Stimulated activated CD8-positive, alpha-beta memory T cell treated with anti-CD3 and anti-CD28 coated beads, Interleukin-4, amount 100 ng/mL, for 1 hour (primary cell): Measurements from ENCODE around the gene TNC.

Experiments used
- DNase-seq, 2 donors: peaks; one replicate each; pipeline ENCODE4 v3.0.0-alpha.2; 2020; ENCODE audit warnings: low read depth in 2 of 2, low spot score in 1 of 2

The TNC gene

GRCh38 chr9:115117999-115118878, at the start of gene TNC:
Gene TNC (minus strand): TSS chr9:115118157. CDS start chr9:115091018, 27,139 bp downstream.
- no peak for DNase-seq

GRCh38 chr9:115167175-115167574, 49.2 kb upstream of the TNC start:
- no peak for DNase-seq

GRCh38 chr9:115165233-115165632, 47.3 kb upstream of the TNC start:
- DNase-seq: no peak

GRCh38 chr9:115164511-115164974, 46.6 kb upstream of the TNC start:
- DNase-seq: no peak

GRCh38 chr9:115162946-115163345, 45.0 kb upstream of the TNC start:
- DNase-seq: no peak

- no peak for DNase-seq
These were observed 43.5 kb upstream of the TNC start for GRCh38 chr9:115161446-115161845.

GRCh38 chr9:115158661-115159481, 40.9 kb upstream of the TNC start:
- DNase-seq: no peak

GRCh38 chr9:115157245-115157674, 39.3 kb upstream of the TNC start:
- DNase-seq: no peak

- DNase-seq: no peak
These were observed 37.1 kb upstream of the TNC start for GRCh38 chr9:115155037-115155436.

GRCh38 chr9:115154617-115155016, 36.7 kb upstream of the TNC start:
- DNase-seq: no peak

- DNase-seq: no peak
These were observed 34.4 kb upstream of the TNC start for GRCh38 chr9:115152281-115152820.

GRCh38 chr9:115148721-115149120, 30.8 kb upstream of the TNC start:
- no peak for DNase-seq

- no peak for DNase-seq
These were observed 28.6 kb upstream of the TNC start for GRCh38 chr9:115146581-115147021.

GRCh38 chr9:115144706-115145105, 26.7 kb upstream of the TNC start:
- no peak for DNase-seq

GRCh38 chr9:115143689-115144088, 25.7 kb upstream of the TNC start:
- no peak for DNase-seq

- DNase-seq: no peak
These were observed 24.7 kb upstream of the TNC start for GRCh38 chr9:115142517-115143270.

- DNase-seq: no peak
These were observed 24.1 kb upstream of the TNC start for GRCh38 chr9:115142090-115142489.

GRCh38 chr9:115141612-115142011, 23.7 kb upstream of the TNC start:
- DNase-seq: no peak

GRCh38 chr9:115138151-115138550, 20.2 kb upstream of the TNC start:
- DNase-seq: no peak

GRCh38 chr9:115137526-115137925, 19.6 kb upstream of the TNC start:
- DNase-seq: no peak
